Measurements from ENCODE around the gene FAM3D.

- TF ChIP-seq ZNF416 (tag by site-specific recombination; IDR thresholded peaks at IDR 0.05) = no peak
- no peak for TF ChIP-seq BCL11A (tag by site-specific recombination; IDR thresholded peaks at IDR 0.05; ENCODE audit: low read depth)
- no peak for TF ChIP-seq CTCF (tag by site-specific recombination; IDR thresholded peaks at IDR 0.05)
- TF ChIP-seq ZNF10 (tag by site-specific recombination; IDR thresholded peaks at IDR 0.05) = no peak
These were observed 43.1 kb downstream of the FAM3D start for GRCh38 chr3:58623478-58623877.
